Esophagus (tissue), 2 donors: ENCODE results near the gene ANKLE1. TPM values are rescaled to one million over a fixed set of nuclear protein-coding genes. Genes with fewer than 3 reads are reported as not detected.

ENCODE experiments used
- H3K27ac ChIP-seq, 2 donors: one replicate each; pipeline ENCODE4 v1.5.1; 2013; ENCODE audit warnings: low read depth in 2 of 2, mild to moderate bottlenecking in 2 of 2, inconsistent platforms in 1 of 2, low read length in 1 of 2, moderate library complexity in 1 of 2
- H3K27me3 ChIP-seq, 2 donors: one replicate each; pipeline ENCODE4 v1.6.1; 2013; ENCODE audit warnings: low read length in 2 of 2, control low read depth in 1 of 2, mild to moderate bottlenecking in 1 of 2; ENCODE audit not compliant: insufficient read depth in 2 of 2, control insufficient read depth in 1 of 2
- H3K36me3 ChIP-seq, 2 donors: one replicate each; pipeline ENCODE4 v1.6.1; 2013; ENCODE audit warnings: low read length in 1 of 2; ENCODE audit not compliant: control insufficient read depth in 2 of 2, insufficient read depth in 2 of 2
- H3K4me1 ChIP-seq, 2 donors: one replicate each; pipeline ENCODE4 v1.6.1; 2013; ENCODE audit warnings: low read length in 1 of 2; ENCODE audit not compliant: control insufficient read depth in 2 of 2, insufficient read depth in 2 of 2
- H3K4me3 ChIP-seq, 2 donors: one replicate each; pipeline ENCODE4 v1.5.1; 2013; ENCODE audit warnings: low read length in 2 of 2, mild to moderate bottlenecking in 2 of 2, low read depth in 1 of 2, moderate library complexity in 1 of 2
- H3K9me3 ChIP-seq, 2 donors: one replicate each; pipeline ENCODE4 v1.6.1; 2013; ENCODE audit warnings: mild to moderate bottlenecking in 2 of 2, low read depth in 1 of 2, low read length in 1 of 2, moderate library complexity in 1 of 2; ENCODE audit not compliant: control insufficient read depth in 2 of 2, insufficient read depth in 1 of 2
- WGBS, 2 donors: extraction: QIAGEN DNeasy Blood & Tissue Kit; methylation state at CpG; one replicate each; pipeline ENCODE4 v1.1.7; 2013; 5-methylcytosine and 5-hydroxymethylcytosine counted together
- polyA plus RNA-seq, 2 donors: library from polyadenylated mRNA; stranded (reverse); fragments of 200-250 nt; gene quantifications; one replicate each; pipeline ENCODE4 v1.2.3, GENCODE V29; 2013
- donor health status: healthy with polysubstance abuse.
- donor health status: Bipolar disorder and iron deficiency.

ANKLE1 gene
- polyA plus RNA-seq, 2 donors: 0.22 to 0.45 TPM

DNA sequence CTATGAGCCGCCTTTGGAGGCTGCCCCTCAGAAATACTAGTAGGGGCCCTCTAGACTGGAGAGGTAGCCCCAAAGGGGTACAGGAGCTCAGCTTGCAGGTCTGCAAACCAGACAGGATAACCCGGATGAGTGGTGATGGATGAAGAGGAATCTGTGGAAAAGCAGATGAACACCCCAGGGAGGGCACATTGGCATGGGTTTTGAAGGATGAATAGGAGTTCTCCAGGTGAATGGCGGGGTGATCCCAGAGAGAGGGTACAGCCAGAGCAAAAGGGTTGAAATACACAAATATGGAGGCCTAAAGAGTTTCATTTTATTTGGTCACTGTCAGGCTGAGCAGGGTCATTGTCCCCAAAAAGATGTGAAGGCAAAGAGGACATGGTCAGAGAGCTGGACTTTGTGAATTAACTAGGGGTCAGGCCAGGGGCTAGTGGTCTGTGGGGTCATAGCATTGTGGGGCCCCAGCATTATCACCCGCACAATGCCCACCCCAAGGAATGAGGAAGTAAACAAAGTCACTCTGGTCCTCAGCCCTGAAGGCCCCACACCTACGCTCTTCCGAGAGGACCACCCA lies 40.8 kb upstream of the ANKLE1 start:
- Histone ChIP-seq H3K27me3 (no peaks in the 10 kb centered on the region), H3K27ac (peak overlapping the region in 1 of 2 donors; percentile 60), H3K36me3 (peaks cover 4 to 18% of the 10 kb centered on the region in 2 donors), H3K4me1 (peaks cover 14 to 15% of the 10 kb centered on the region in 2 donors), H3K4me3 (no peak overlapping the region), H3K9me3 (no peaks in the 10 kb centered on the region)
- WGBS, 2 donors: 94 to 96% methylated on average over 6 of the region's 6 CpGs

DNA sequence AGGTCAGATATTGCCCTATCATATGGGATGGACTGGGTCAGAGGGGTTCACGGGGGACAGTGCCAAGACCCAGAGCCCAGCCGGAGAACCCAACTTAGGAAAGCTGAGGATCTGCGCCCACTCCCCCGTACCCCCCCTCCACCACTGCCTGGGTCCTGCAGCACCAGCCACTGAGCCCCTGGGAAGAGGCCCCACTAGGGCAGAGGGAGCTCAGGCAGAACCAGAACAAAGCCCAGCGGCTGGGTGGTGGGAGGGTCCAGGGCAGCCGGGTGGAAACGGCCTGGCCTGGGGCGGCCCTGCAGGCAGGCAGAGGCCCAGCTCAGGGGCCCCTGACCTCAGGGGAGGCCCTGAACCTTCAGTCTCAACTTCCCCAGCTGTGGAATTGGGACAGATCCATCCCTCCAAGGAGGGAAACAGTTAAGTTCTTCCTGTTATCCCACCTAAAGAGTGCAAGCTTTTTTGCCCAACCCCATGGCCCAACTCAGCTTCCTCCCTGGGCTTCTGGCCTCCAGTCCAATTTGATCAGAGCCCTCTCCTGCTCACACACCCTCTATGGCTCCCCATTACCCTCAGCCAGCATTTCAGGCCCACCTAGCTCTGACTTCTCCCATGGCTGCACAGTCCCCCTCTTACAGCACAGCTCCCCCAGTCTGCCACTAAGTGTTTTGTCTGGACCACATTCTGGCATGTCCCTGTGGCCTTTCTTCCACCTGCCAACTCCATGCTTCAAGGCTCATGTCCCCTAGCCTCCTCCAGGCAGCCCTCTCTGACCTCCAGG lies 39.1 kb upstream of the ANKLE1 start:
- Histone ChIP-seq H3K4me1 (peaks cover 15% of the 10 kb centered on the region in 2 donors), H3K27ac (peak overlapping the region; percentile 83 to 95), H3K36me3 (peaks cover 4 to 12% of the 10 kb centered on the region in 2 donors), H3K4me3 (peak overlapping the region; percentile 91 to 94), H3K9me3 (no peaks in the 10 kb centered on the region), H3K27me3 (no peaks in the 10 kb centered on the region)
- 63 to 67% methylated on average over 8 of the region's 8 CpGs for WGBS, 2 donors

DNA sequence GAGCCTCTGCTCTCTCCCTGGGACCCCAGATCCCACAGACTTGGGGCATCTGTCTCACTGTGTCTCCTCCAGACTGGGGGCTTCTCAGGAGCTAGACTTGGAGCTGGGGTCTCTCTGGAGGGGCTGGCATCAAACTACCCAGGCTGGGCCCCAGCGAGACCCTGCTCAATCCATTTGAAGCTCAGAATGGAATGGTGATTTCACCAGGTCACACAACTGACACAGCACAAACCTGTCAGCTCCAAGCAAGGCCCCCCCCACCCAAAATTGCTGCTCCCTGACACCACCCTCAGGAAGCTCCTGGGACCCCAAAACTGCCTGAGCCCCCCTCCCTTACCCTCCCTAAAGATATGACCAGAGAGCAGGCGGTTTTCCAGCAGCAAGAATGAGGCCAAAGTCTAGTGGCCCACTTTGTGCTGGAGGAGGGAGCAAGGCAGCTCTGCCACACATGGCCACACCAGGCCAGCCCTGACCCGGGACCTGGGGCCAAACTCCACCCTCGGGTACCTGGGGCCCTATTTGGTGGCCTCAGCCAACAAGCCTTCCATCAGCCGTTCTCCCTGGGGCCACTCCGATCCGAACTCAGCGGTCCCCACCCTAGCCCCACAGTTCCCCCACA lies 38.4 kb upstream of the ANKLE1 start:
- 35 to 42% methylated on average over 8 of the region's 8 CpGs for WGBS, 2 donors
- peak overlapping the region; percentile 83 to 95 for H3K27ac ChIP-seq
- H3K4me1 ChIP-seq: peaks cover 15 to 20% of the 10 kb centered on the region in 2 donors

GRCh38 chr19:17243830-17244617 lies 37.7 kb upstream of the ANKLE1 start:
- 12 to 14% methylated on average over 51 to 52 of the region's 52 CpGs for WGBS, 2 donors
- H3K27me3 ChIP-seq: no peaks in the 10 kb centered on the region
- H3K36me3 ChIP-seq: peaks cover 4% of the 10 kb centered on the region in 2 donors
- peak overlapping the region; percentile 83 to 95 for H3K27ac ChIP-seq
- H3K4me3 ChIP-seq: peak overlapping the region; percentile 91 to 94
- H3K4me1 ChIP-seq: peaks cover 15 to 22% of the 10 kb centered on the region in 2 donors
- no peaks in the 10 kb centered on the region for H3K9me3 ChIP-seq

More for the DNA sequence above, 38.4 kb upstream of the ANKLE1 start:
- peak overlapping the region; percentile 91 to 94 for H3K4me3 ChIP-seq
- no peaks in the 10 kb centered on the region for H3K27me3 ChIP-seq
- H3K9me3 ChIP-seq: no peaks in the 10 kb centered on the region
- peaks cover 4 to 9% of the 10 kb centered on the region in 2 donors for H3K36me3 ChIP-seq

DNA sequence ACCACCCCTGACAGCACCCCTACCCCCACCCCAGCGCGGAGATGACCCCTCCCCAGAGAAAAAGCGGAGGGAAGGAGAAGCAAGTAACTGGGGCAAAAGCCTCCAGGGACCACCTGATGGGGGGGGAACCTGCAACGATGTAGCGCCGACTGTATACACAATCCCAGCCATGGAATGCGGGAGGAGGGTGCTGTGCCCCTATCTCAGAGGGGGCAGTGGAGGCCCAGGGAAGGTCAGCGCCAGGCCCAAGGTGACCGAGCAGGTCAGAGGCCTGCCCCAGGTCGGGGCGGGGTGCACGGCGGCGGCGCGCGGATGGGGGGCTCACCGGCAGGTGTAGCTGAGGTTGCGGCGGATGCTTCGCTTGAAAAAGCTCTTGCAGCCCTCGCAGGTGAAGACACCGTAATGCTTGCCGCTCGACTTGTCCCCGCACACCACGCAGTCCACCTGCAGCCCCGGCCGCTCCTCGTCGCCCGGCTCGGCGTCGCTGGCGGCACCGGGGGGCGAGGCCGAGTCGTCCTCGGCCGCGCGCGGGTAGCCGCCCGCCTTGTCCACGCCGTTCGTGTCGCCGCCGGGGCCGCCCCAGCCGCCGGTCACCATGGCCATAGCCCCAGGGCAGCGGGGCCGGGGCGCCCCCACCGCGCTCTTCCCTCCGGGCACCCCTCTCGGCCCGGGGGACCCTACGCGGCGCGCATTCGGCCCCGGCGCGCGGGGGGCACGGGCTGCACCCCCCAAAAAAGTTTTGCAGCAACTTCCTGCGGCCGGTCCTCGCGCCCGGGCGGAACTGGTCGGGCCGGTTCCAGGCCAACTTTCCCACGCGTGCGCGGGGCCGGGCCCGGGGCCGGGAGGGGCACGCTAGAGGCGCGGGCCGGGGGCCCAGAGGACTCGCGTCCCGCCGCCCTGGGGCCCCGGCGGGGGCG lies 36.8 kb upstream of the ANKLE1 start:
- H3K4me1 ChIP-seq: peaks cover 15 to 25% of the 10 kb centered on the region in 2 donors
- peaks cover 4% of the 10 kb centered on the region in 2 donors for H3K36me3 ChIP-seq
- WGBS, 2 donors: 1 to 2% methylated on average over 75 to 100 of the region's 100 CpGs

DNA sequence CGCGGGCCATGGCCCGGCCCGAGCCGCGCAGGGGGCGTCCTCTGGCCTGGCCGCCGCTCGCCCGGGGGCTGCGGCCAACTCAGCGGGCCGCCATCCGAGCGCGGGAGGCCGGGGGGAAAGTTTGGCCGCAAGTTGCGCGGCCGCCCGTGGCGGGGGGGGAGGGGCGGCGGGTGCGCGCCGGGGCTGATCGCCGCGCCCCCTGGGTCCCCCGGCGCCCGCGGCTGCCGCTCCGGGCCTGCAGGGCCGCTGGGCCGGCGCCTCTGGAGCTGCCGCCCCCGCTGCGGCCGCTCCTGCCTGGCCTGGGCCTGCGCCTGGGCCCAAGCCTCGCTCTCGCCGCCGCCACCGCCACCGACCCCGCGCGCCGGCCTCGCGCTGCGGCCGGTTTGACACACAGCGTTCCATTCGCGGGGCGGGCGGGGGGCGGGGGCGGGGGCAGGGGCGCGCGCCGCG lies 36.1 kb upstream of the ANKLE1 start, which contains the start of gene NR2F6:
TSS of gene NR2F6 (minus strand) at position 385 of the 450 bp plus-strand sequence. CDS start 699 bp downstream, outside the sequence.
- Histone ChIP-seq H3K4me1 (peaks cover 15 to 29% of the 10 kb centered on the region in 2 donors), H3K27me3 (no peaks in the 10 kb centered on the region), H3K9me3 (no peaks in the 10 kb centered on the region), H3K36me3 (peaks cover 0 to 2% of the 10 kb centered on the region in 2 donors), H3K4me3 (peak within 1 kb of the TSS; percentile 91 to 94), H3K27ac (peak within 1 kb of the TSS; percentile 95 to 97)
- 0 to 1% methylated on average over 37 to 72 of the region's 72 CpGs for WGBS, 2 donors

More for the DNA sequence above, 36.8 kb upstream of the ANKLE1 start:
- Histone ChIP-seq H3K9me3 (no peaks in the 10 kb centered on the region), H3K27ac (peak overlapping the region; percentile 83 to 95), H3K4me3 (peak overlapping the region; percentile 91 to 94), H3K27me3 (no peaks in the 10 kb centered on the region)

- 17 to 18% methylated on average over 21 of the region's 21 CpGs for WGBS, 2 donors
These were observed 34.8 kb upstream of the ANKLE1 start for GRCh38 chr19:17246681-17247425.

More at GRCh38 chr19:17246681-17247425, 34.8 kb upstream of the ANKLE1 start:
- H3K36me3 ChIP-seq: no peaks in the 10 kb centered on the region
- H3K27ac ChIP-seq: peak overlapping the region; percentile 95 to 97
- no peaks in the 10 kb centered on the region for H3K27me3 ChIP-seq
- H3K4me3 ChIP-seq: peak overlapping the region; percentile 63 to 94
- no peaks in the 10 kb centered on the region for H3K9me3 ChIP-seq
- peaks cover 13 to 29% of the 10 kb centered on the region in 2 donors for H3K4me1 ChIP-seq
